Mammary epithelial cell (primary cell): Measurements from ENCODE around the gene NPVF.

Experiments used
- EZH2 ChIP-seq: IDR thresholded peaks from 2 replicates; pipeline ENCODE4 v1.6.1; 2012; ENCODE audit warnings: low read length, inconsistent platforms, borderline replicate concordance
- TF ChIP-seq, protein P1 (sequence below), 2 donors: IDR thresholded peaks in 1 of 2; conservative IDR thresholded peaks in 1 of 2; 2 replicates each; pipeline ENCODE4 v1.5.1; 2011 to 2012; ENCODE audit warnings: inconsistent platforms in 2 of 2, low read length in 2 of 2, mild to moderate bottlenecking in 2 of 2, control low read depth in 1 of 2, low read depth in 1 of 2; ENCODE audit not compliant: insufficient read depth in 1 of 2; ENCODE audit errors: extremely low read depth in 1 of 2

DNA sequence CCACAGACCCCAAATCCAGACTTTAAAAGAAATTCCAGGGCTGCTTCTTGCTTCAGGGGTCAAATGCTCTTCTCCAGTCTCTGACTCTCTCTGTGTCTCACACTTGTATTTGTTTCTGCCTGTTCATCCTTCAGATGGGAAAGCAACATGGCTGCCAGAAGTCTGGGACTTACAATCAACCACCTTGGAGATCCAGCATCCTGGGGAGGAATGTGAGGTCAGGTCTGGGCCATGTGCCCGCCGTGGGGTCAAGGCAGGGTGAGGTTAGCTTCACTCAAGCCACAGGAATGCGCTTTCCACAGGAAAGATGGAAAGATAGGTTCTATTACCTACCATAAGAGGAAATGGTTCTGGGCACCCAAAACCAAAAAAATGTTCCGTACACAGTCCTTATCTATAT, 34.3 kb upstream of the NPVF start:
- TF ChIP-seq, protein P1, sequence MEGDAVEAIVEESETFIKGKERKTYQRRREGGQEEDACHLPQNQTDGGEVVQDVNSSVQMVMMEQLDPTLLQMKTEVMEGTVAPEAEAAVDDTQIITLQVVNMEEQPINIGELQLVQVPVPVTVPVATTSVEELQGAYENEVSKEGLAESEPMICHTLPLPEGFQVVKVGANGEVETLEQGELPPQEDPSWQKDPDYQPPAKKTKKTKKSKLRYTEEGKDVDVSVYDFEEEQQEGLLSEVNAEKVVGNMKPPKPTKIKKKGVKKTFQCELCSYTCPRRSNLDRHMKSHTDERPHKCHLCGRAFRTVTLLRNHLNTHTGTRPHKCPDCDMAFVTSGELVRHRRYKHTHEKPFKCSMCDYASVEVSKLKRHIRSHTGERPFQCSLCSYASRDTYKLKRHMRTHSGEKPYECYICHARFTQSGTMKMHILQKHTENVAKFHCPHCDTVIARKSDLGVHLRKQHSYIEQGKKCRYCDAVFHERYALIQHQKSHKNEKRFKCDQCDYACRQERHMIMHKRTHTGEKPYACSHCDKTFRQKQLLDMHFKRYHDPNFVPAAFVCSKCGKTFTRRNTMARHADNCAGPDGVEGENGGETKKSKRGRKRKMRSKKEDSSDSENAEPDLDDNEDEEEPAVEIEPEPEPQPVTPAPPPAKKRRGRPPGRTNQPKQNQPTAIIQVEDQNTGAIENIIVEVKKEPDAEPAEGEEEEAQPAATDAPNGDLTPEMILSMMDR (conservative IDR thresholded peaks at IDR 0.05 in 1 of 2, IDR thresholded peaks at IDR 0.05 in 1 of 2; ENCODE audit: extremely low read depth in 1 of 2, insufficient read depth in 1 of 2, low read depth in 1 of 2, low read length in 2 of 2), result no peak
- TF ChIP-seq EZH2, result no peak
